Panc1 (cell line): Measurements from ENCODE around the gene SPECC1L.
"Not testable (repeated sequence)": the region's sequence is repeated elsewhere in the genome, so short reads cannot be mapped to it uniquely, and the experiment has no call there.

Experiments used
- CTCF ChIP-seq: fragments of 450-650 bp; IDR thresholded peaks from 2 replicates; pipeline ENCODE4 v1.5.1; 2017; ENCODE audit warnings: mild to moderate bottlenecking
- POLR2AphosphoS5 ChIP-seq: IDR thresholded peaks from 2 replicates; pipeline ENCODE4 v1.6.1; 2012; ENCODE audit warnings: mild to moderate bottlenecking, low read depth, low read length, moderate library complexity
- REST ChIP-seq, 2 experiments: IDR thresholded peaks; 2 replicates each; pipeline ENCODE4 v1.6.1; 2011 to 2012; ENCODE audit warnings: low read depth in 2 of 2, control low read depth in 1 of 2, low read length in 1 of 2, mild to moderate bottlenecking in 1 of 2, moderate library complexity in 1 of 2; ENCODE audit not compliant: insufficient read depth in 1 of 2
- SIN3A ChIP-seq: IDR thresholded peaks from 2 replicates; pipeline ENCODE4 v1.6.1; 2012; ENCODE audit warnings: low read depth, mild to moderate bottlenecking, low read length, moderate library complexity, borderline replicate concordance; ENCODE audit not compliant: insufficient read depth

- not testable (repeated sequence) for TF ChIP-seq CTCF; REST (IDR thresholded peaks at IDR 0.05; ENCODE audit: insufficient read depth in 1 of 2, low read depth in 2 of 2, low read length in 1 of 2); POLR2AphosphoS5; SIN3A
Observed at GRCh38 chr22:24248611-24249010, 22.0 kb upstream of the SPECC1L start.
